IPS DF 4.7 (cell line): ENCODE measurements around the gene SORCS1.

Experiments
- DNase-seq: peaks from one replicate; pipeline ENCODE4 v3.0.0-alpha.2; 2013; ENCODE audit warnings: low spot score; ENCODE audit errors: extremely low read depth

SORCS1 gene

GRCh38 chr10:106996510-106996909, 168.0 kb downstream of the SORCS1 start:
- DNase-seq = no peak

GRCh38 chr10:106992055-106992454, 172.5 kb downstream of the SORCS1 start:
- no peak for DNase-seq

- no peak for DNase-seq
These were observed 173.4 kb downstream of the SORCS1 start for GRCh38 chr10:106991091-106991490.

- DNase-seq = no peak
These were observed 177.1 kb downstream of the SORCS1 start for GRCh38 chr10:106987362-106987761.

GRCh38 chr10:106982268-106982667, 182.2 kb downstream of the SORCS1 start:
- no peak for DNase-seq

GRCh38 chr10:106981452-106982075, 182.9 kb downstream of the SORCS1 start:
- no peak for DNase-seq

- no peak for DNase-seq
These were observed 183.7 kb downstream of the SORCS1 start for GRCh38 chr10:106980495-106981451.

- no peak for DNase-seq
These were observed 185.8 kb downstream of the SORCS1 start for GRCh38 chr10:106978756-106979155.

- no peak for DNase-seq
These were observed 190.8 kb downstream of the SORCS1 start for GRCh38 chr10:106973716-106974115.

- DNase-seq = no peak
These were observed 191.2 kb downstream of the SORCS1 start for GRCh38 chr10:106973288-106973687.

GRCh38 chr10:106972381-106972780, 192.1 kb downstream of the SORCS1 start:
- DNase-seq = no peak

- DNase-seq = no peak
These were observed 193.1 kb downstream of the SORCS1 start for GRCh38 chr10:106971411-106971831.

GRCh38 chr10:106967452-106967851, 197.1 kb downstream of the SORCS1 start:
- DNase-seq = no peak

- no peak for DNase-seq
These were observed 203.7 kb downstream of the SORCS1 start for GRCh38 chr10:106960812-106961211.

- no peak for DNase-seq
These were observed 205.0 kb downstream of the SORCS1 start for GRCh38 chr10:106959521-106959920.

GRCh38 chr10:106958589-106959361, 205.7 kb downstream of the SORCS1 start:
- no peak for DNase-seq

GRCh38 chr10:106957823-106958588, 206.5 kb downstream of the SORCS1 start:
- DNase-seq = no peak

GRCh38 chr10:106956216-106956915, 208.1 kb downstream of the SORCS1 start:
- DNase-seq = no peak

- DNase-seq = no peak
These were observed 209.4 kb downstream of the SORCS1 start for GRCh38 chr10:106955133-106955532.

- DNase-seq = no peak
These were observed 212.5 kb downstream of the SORCS1 start for GRCh38 chr10:106952033-106952432.
